Left renal pelvis (tissue), 4 donors: ENCODE measurements around the gene CMTM7. TPM values are rescaled to one million over a fixed set of nuclear protein-coding genes. Genes with fewer than 3 reads are reported as not detected.
"Not testable (repeated sequence)": the region's sequence is repeated elsewhere in the genome, so short reads cannot be mapped to it uniquely, and the experiment has no call there.

Experiments used
- DNase-seq, 4 donors: peaks; one replicate each; pipeline ENCODE4 v3.0.0-alpha.2; 2013; ENCODE audit warnings: low read depth in 4 of 4, low spot score in 3 of 4
- polyA plus RNA-seq, 4 donors: library from polyadenylated mRNA; unstranded; fragments of 120-200 nt; gene quantifications; one replicate each; pipeline ENCODE4 v1.2.1, GENCODE V29; 2013; ENCODE audit not compliant: insufficient read length in 4 of 4

Gene CMTM7
- polyA plus RNA-seq, 4 donors = 29.1 to 53.8 (median 43.1) TPM

GRCh38 chr3:32455609-32456428 lies 64.2 kb downstream of the CMTM7 start:
- DNase-seq = no peak

GRCh38 chr3:32456429-32457130 lies 64.9 kb downstream of the CMTM7 start:
- no peak for DNase-seq

GRCh38 chr3:32457971-32458471 lies 66.4 kb downstream of the CMTM7 start:
- DNase-seq = no peak

- DNase-seq = no peak
Observed at GRCh38 chr3:32459450-32459849, 67.8 kb downstream of the CMTM7 start.

GRCh38 chr3:32460031-32460749 lies 68.5 kb downstream of the CMTM7 start:
- no peak for DNase-seq

GRCh38 chr3:32460817-32461496 lies 69.3 kb downstream of the CMTM7 start:
- not testable (repeated sequence) for DNase-seq

GRCh38 chr3:32462191-32462986 lies 70.7 kb downstream of the CMTM7 start:
- not testable (repeated sequence) for DNase-seq

- DNase-seq = not testable (repeated sequence)
Observed at GRCh38 chr3:32463415-32463814, 71.8 kb downstream of the CMTM7 start.

GRCh38 chr3:32464726-32465125 lies 73.1 kb downstream of the CMTM7 start:
- DNase-seq = not testable (repeated sequence)

- DNase-seq = not testable (repeated sequence)
Observed at GRCh38 chr3:32466808-32467207, 75.2 kb downstream of the CMTM7 start.

- DNase-seq = peak; percentile 44 to 64 (median 54)
Observed at GRCh38 chr3:32467333-32468070, 75.8 kb downstream of the CMTM7 start.

GRCh38 chr3:32469151-32469874 lies 77.7 kb downstream of the CMTM7 start:
- DNase-seq = no peak

GRCh38 chr3:32470362-32470761 lies 78.7 kb downstream of the CMTM7 start:
- no peak for DNase-seq

- DNase-seq = no peak
Observed at GRCh38 chr3:32471246-32471645, 79.6 kb downstream of the CMTM7 start.

GRCh38 chr3:32472151-32472550 lies 80.5 kb downstream of the CMTM7 start:
- DNase-seq = not testable (repeated sequence)

- DNase-seq = no peak
Observed at GRCh38 chr3:32474201-32474600, 82.5 kb downstream of the CMTM7 start.

- DNase-seq = no peak
Observed at GRCh38 chr3:32480604-32481003, 89.0 kb downstream of the CMTM7 start.
